ENCODE measurements around the gene ONECUT3.

DNA sequence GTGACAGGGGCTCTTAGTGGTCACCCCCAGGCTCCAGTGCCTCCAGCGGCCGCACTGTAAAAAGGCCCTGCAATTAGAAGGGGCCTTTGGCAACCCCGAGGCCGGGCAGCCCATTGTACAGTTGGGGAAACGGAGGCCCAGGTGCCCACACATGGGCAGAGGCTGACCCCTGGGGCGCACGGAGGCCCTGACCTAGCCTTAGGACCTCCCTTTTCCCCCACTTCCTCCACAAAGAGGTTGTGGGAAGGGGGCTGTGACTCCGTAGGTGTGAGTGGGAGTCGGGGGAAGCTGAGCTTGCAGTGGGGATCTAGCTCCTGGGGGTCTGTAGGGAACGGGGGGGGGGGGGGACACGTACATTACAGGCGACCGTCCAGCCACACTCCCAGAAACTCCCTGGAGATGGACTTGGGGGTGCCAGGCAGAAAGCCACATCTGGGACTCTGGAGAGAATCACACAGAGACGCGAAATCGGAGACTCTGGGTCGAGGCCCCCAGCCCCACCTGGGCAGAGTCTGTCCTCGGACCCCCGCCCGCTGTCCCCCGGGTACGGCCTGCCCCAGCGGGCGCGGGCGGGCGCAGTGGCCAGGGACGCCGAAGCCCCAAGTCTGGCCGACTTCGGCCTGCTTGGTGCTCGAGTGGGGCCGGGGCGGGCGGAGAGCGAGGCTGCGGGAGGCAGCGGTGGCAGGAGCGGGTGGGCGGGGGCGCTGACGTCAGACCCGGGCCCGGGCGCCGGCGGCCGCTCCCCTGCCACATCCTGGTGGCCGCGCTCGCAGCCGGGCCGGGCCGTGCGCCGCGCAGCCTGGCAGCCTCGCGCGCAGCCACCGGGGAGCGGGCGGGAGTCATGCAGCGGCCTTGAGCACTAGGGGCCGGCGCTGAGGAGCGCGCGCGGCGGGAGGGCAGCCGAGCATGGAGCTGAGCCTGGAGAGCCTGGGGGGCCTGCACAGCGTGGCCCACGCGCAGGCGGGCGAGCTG, at the start of gene ONECUT3:
- TF ChIP-seq POLR2A (IDR thresholded peaks at IDR 0.05): no peak
- TF ChIP-seq, protein P1, sequence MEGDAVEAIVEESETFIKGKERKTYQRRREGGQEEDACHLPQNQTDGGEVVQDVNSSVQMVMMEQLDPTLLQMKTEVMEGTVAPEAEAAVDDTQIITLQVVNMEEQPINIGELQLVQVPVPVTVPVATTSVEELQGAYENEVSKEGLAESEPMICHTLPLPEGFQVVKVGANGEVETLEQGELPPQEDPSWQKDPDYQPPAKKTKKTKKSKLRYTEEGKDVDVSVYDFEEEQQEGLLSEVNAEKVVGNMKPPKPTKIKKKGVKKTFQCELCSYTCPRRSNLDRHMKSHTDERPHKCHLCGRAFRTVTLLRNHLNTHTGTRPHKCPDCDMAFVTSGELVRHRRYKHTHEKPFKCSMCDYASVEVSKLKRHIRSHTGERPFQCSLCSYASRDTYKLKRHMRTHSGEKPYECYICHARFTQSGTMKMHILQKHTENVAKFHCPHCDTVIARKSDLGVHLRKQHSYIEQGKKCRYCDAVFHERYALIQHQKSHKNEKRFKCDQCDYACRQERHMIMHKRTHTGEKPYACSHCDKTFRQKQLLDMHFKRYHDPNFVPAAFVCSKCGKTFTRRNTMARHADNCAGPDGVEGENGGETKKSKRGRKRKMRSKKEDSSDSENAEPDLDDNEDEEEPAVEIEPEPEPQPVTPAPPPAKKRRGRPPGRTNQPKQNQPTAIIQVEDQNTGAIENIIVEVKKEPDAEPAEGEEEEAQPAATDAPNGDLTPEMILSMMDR (IDR thresholded peaks at IDR 0.05): no peak

Measured in heart left ventricle (tissue), 13 donors.